ENCODE data around the gene CDKN1B. TPM values are rescaled to one million over a fixed set of nuclear protein-coding genes. Genes with fewer than 3 reads are reported as not detected.

The CDKN1B gene
- total and polyA plus RNA-seq, 11 donors = 19.0 to 44.9 (median 34.3) TPM

DNA sequence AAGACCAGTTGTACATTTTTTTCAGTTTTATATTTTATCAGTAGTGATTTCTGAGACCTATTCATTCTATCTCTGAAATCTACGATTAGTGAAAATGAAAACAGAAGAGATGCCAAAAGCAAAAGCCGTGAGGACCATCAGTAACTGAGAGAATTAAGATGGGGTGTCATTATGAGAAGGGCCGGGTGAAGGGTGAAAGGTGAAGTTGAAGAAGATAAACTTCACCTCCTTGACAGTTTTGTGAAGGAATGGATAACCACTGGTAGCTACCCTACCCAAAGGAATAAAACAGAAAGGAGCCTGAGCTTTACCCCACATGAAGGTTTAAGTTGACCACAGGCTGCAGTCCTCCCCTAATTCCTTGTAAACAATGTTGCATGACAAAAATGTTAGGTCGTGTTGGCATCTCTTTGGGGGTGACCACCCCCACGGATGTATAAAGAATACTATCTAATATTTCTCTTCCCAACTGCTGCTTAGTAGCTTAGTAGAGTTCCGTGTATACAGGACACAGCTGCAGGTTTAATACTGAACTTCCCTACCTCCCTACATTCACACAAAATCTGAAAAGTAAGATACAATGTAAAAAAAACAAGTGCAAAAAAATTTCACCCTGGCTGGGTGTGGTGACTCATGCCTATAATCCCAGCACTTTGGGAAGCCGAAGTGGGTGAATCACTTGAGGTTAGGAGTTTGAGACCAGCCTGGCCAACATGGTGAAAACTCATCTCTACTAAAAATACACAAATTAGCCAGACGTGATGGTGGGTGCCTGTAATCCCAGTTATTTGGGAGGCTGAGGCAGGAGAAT is 45.1 kb upstream of the CDKN1B start:
- no peaks in the 10 kb centered on the region for H3K27me3 ChIP-seq
- 68 to 81% (median 77%) methylated on average over 8 of the region's 8 CpGs for WGBS, 4 donors
- TF ChIP-seq POLR2A (IDR thresholded peaks at IDR 0.05) = no peak
- TF ChIP-seq, protein P1, sequence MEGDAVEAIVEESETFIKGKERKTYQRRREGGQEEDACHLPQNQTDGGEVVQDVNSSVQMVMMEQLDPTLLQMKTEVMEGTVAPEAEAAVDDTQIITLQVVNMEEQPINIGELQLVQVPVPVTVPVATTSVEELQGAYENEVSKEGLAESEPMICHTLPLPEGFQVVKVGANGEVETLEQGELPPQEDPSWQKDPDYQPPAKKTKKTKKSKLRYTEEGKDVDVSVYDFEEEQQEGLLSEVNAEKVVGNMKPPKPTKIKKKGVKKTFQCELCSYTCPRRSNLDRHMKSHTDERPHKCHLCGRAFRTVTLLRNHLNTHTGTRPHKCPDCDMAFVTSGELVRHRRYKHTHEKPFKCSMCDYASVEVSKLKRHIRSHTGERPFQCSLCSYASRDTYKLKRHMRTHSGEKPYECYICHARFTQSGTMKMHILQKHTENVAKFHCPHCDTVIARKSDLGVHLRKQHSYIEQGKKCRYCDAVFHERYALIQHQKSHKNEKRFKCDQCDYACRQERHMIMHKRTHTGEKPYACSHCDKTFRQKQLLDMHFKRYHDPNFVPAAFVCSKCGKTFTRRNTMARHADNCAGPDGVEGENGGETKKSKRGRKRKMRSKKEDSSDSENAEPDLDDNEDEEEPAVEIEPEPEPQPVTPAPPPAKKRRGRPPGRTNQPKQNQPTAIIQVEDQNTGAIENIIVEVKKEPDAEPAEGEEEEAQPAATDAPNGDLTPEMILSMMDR (IDR thresholded peaks at IDR 0.05) = no peak

DNA sequence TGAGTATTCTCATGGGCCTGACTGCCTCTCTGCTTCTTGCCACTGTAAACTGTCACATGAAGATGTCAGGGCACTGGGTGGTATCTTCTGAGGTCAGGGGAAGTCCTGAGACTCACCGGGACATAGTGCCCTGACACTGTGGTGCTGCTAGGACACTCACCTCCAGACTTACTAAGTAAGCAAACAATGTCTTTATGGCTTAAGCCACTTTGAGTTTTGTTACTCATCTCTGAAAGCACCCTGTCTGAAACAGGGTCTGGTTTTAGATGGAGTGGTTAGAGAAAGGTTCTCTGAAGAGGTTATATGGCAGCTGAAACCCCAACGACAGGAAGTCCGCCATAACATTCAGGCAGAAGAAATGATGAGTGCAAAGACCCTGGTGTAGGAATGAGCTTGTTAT is 43.9 kb upstream of the CDKN1B start:
- Histone ChIP-seq H3K4me3 (no peak overlapping the region), H3K36me3 (no peaks in the 10 kb centered on the region), H3K9me3 (no peaks in the 10 kb centered on the region), H3K27ac (no peak overlapping the region), H3K4me1 (no peaks in the 10 kb centered on the region), H3K27me3 (no peaks in the 10 kb centered on the region)
- DNase-seq (no peak), ATAC-seq (no peak)
- intact Hi-C loops (cut with DNase I) = no loop called here
- 85 to 94% (median 91%) methylated on average over 3 of the region's 3 CpGs for WGBS, 4 donors
- no peak for TF ChIP-seq POLR2A (IDR thresholded peaks at IDR 0.05)
- TF ChIP-seq, protein P1 (IDR thresholded peaks at IDR 0.05) = no peak

More for the DNA sequence above, 45.1 kb upstream of the CDKN1B start:
- Histone ChIP-seq H3K36me3 (no peaks in the 10 kb centered on the region), H3K4me1 (no peaks in the 10 kb centered on the region), H3K9me3 (no peaks in the 10 kb centered on the region), H3K27ac (no peak overlapping the region), H3K4me3 (no peak overlapping the region)
- no peak for ATAC-seq
- DNase-seq = no peak
- intact Hi-C loops (cut with DNase I) = no loop called here

DNA sequence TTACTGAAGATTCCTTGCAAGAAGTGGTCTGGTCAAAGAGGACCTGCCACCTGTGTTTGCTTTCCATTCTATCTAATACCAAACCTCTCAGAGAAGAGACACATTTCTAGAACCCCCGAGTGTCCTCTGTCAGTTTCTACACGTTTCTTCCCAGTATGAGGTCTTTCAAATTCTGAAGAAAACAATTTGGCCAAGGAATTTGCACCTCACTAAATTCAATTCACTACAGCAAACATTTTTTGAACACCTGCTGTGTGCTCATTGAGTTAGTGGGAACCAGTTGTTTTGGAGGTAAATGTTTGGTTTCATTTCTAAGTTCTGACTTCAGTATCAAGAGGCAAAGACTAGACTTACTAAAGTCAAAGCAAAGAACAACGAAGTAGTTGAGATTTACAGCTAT is 40.6 kb upstream of the CDKN1B start:
- Histone ChIP-seq H3K4me1 (no peaks in the 10 kb centered on the region), H3K27me3 (no peaks in the 10 kb centered on the region), H3K36me3 (no peaks in the 10 kb centered on the region), H3K4me3 (no peak overlapping the region), H3K9me3 (no peaks in the 10 kb centered on the region), H3K27ac (no peak overlapping the region)
- intact Hi-C loops (cut with DNase I) = no loop called here
- no peak for TF ChIP-seq POLR2A (IDR thresholded peaks at IDR 0.05)
- TF ChIP-seq, protein P1 (IDR thresholded peaks at IDR 0.05) = no peak
- DNase-seq (no peak), ATAC-seq (no peak)
- 26 to 46% (median 38%) methylated on average over 3 of the region's 3 CpGs for WGBS, 4 donors

DNA sequence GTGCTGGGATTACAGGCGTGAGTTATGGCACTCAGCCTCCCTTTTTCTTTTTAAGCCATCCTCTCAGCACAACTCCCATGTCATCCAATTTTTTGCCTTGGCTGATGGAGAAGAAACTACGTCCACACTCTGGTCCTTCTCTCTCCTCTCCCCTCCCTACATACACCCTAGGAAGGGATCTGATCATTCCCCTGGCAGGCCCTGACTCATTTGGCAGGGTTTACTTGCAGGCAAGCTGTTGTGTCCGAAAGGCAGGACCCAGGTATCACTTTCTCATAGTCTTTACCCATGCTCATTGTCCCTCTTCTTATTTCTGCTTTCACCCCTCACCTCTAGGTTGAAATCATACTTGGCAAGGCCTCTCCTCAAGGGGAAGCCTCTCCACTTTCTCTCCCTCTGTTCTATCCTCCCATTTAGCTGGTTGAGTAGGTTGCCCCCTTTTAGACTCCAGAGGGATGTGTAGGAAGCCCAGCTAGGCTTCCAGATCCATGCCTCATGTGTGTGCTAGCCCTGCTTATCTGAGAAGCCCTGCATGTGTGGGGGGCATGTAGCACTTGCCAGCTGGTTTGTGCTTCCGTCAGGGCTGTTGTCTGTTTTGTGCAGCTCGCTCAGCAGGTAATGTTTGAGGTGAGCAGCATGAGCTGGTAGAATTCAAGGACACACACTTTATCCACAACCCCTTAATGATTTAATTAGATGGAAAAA is 36.0 kb upstream of the CDKN1B start:
- H3K36me3 ChIP-seq = no peaks in the 10 kb centered on the region
- no peaks in the 10 kb centered on the region for H3K9me3 ChIP-seq
- intact Hi-C loops (cut with DNase I) = no loop called here
- no peak overlapping the region for H3K27ac ChIP-seq
- ATAC-seq (no peak), DNase-seq (no peak)
- peaks cover 0 to 7% (median 0%) of the 10 kb centered on the region in 12 donors for H3K4me1 ChIP-seq
- H3K27me3 ChIP-seq = no peaks in the 10 kb centered on the region
- WGBS, 4 donors = 85 to 92% (median 89%) methylated on average over 5 of the region's 5 CpGs
- no peak overlapping the region for H3K4me3 ChIP-seq
- TF ChIP-seq, protein P1 (IDR thresholded peaks at IDR 0.05) = no peak
- no peak for TF ChIP-seq POLR2A (IDR thresholded peaks at IDR 0.05)

All from heart left ventricle (tissue), 16 donors.